HG02840 (cell line): ENCODE data around the gene GYPC.

ENCODE experiments used
- ATAC-seq: cut with Tn5 transposase; IDR thresholded peaks from one replicate; pipeline ENCODE4 v1.9.1; 2021; ENCODE audit warnings: mild to moderate bottlenecking, moderate library complexity, moderate number of reproducible peaks; ENCODE audit not compliant: unreplicated experiment, low FRiP score

The GYPC gene

DNA sequence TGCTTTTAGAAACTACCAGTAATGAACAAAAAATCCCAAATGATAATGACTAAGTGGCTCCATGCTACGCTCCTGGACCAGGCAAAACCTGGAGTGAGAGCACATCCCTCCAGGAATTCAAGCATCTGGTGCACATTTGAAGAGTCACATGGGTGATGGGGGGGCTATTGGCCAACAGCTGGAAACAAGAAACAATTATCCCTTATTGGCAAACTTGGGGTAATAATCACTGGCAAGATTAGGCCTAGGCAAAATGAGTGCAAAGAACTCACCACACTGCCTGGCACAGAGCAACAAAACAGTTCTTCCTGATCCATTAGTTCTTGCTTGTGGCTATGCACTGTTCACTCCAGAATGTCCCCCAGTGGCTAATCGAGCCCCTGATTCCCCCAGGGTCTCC, 66.1 kb downstream of the GYPC start:
- no peak for ATAC-seq

DNA sequence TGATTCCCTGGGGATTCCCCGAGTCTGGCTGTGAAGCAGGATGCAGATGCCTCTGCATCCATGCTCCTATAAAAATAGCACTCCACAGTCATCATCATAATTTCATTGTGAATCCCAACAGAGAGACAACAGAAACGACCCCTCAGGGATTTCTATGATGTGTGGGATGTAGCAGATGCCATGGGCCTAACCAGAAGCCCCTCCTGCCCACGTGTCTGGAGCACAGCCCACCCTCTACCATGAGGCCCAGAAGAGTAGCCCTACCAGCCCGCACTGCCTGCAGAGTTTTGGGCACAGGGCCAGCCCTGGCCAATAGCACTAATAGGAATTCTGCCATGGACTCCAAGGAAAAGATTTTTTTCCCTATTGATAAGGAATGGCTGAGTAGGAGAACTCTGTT, 66.6 kb downstream of the GYPC start:
- no peak for ATAC-seq

DNA sequence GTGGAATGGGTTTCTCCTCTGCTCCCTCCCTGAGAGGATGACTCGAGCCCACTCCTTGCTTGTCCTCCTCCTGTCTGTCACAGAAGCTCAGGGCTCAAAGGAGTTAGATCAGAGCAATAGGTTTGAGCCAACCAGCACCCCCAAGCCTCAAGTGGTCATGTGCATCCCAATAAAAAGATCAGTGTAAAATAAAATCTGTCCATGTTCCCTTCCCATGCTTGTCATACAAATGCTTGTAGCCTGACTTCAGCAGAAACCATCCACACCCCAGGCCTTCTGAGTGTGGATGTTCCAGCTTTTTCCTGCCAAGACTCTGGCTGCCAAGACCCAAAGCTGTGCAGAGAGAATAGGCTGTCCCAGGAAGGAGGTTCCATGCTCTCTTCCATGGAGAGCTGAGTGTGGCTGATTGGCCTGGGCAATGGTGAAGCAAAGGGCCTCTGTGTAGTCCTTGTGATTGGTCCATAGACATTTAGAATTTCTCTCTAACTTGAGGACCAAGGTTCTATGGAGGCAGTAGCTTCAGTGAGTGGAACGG, 67.4 kb downstream of the GYPC start:
- no peak for ATAC-seq

DNA sequence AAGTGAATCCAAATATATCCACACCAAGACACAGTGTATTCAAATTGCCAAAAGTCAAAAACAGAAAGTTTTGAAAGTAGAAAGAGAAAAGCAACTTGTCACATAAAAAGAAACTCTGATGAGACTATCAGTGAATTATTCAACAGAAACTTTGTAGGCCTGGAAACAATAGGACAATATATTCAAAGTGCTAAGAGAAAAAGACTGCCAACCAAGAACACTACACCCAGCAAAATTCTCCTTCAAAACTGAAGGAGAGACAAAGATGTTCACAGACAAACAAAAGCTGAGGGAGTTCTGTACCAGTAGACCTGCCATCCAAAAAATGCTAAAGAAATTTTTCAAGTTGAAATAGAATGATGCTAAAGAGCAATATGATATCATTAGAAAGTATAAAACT, 69.6 kb downstream of the GYPC start:
- no peak for ATAC-seq

DNA sequence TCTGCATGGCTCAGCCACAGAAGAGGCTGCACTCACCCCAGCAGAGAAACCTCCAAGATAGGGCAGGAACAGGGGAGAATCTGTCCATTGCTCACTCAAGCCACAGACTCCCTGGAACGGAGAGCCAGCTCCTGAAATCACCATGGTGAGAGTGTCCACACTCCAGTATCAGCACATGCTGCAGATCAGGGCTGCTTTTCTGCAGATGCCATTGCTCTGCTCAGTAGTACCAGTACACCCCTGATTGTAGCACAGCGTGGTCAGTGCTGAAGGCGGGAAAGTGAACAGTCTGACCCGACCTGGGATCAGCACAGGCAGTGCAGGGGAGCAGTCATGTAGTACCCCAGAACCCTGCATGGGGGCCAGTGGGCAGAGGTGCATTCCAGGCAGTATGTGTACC, 73.9 kb downstream of the GYPC start:
- no peak for ATAC-seq

DNA sequence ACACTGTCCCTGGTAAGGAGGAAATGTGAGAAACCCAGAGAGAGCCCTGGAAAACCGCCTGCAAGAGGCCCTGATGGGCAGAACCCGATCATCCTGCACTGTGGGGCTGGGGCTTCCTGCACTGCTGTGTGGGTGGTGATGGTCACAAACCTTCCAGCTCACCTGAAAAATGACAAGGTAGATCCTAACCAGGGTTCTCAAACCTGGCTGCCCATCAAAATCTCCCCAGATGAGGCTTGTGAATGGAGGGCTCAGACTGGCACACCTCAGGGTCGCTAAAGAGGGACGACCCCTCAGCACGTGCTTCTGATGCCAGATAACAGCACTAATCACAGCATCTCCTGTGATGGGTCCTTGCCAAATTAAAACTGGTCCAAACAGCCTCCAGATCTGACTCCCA, 74.7 kb downstream of the GYPC start:
- ATAC-seq, result no peak

DNA sequence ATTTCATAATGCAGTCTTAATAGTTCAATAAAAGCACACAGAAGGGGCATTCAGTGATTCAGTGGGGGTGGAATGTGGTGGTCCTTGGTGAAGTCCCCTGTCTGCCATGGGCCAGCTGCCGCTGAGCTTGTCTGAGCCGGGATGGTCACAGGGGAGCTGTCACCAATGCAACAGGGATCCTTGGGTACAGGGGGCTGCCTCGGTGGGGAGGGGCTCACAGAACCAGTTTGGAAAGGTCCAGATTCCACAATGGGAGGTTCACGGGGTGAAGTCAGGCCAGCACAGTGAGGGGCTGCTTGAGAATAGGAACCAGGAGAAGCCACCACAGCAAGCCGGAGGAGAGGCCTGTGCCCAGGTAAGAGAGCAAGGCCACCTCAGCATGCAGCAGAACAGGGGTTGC, 75.4 kb downstream of the GYPC start:
- no peak for ATAC-seq

DNA sequence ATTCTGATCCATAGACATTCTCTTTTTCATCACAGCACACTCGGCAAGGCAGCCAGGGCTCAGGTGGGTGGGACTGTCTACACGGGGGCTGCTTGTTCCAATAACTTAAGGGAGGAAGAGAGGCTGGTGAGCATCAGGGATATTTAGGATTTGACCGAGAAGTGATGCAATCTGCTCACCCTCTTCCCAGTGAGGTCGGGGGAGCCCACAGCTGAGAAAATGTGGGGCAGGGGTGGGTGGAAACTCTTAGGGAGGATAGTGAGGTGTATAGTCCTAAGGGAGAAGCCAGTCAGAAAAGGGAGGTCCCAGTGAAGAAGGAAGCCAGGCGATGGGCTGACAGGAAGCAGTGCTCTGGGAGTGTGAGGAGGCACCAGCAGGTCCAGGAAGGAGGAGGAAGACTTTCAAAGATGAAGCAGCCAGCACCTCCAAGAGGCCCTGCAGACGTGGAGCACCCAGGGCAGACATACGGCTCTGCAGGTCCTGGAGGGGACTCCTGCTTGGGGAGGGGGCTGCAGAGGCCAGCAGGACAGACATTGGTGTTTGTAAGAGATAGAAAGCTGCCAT, 76.8 kb downstream of the GYPC start:
- ATAC-seq, result no peak

DNA sequence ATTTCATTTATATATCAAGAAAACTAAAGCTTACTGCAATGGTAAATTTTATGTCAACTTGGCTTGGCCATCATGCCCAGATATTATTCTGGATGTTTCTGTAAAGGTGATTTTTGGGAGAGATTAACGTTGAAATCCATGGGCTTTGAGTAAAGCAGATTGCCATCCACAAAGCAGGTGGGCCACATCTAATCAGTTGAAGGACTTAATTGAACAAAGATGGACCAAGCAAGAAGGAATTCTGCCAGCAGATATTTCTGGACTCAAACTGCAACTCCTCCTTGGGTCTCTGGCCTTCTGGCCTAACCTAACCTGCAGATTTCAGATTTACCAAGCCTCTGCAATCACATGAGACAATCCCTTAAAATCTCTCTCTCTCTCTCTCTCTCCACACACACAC, 77.8 kb downstream of the GYPC start:
- ATAC-seq, result no peak

DNA sequence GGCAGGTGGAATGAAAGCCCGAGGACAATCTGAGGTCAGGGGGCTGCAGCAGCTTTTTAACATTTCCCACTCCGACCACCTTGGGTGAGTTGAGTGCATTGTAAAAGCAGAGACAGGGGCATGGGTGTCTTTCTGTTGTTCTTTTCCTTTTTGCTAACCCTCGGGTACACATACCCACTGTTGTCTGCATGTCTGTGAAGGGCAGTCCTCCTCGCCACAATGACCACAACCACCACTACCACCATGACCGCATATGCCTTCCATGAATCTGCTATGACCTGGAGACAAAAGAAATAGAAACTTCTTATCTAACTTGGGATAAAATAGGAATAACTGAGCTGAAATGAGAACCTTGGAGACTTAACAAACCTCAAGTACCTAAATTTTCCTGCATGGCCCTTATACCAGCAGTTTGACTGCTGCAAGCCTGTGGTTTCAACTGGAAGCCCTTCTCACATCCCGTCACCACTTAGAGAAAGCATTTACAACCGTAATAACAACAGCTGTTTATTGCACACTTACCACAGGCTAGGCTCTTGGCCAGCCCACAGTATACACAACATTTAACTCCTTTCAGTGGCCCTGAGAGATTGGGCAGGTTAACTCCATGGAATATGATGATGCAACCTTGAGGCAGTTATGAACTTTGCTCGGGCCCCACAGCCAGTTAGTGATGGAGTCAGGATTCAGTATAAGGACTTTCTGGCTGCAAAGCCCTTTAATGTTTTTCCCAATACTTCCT, 80.3 kb downstream of the GYPC start:
- no peak for ATAC-seq

DNA sequence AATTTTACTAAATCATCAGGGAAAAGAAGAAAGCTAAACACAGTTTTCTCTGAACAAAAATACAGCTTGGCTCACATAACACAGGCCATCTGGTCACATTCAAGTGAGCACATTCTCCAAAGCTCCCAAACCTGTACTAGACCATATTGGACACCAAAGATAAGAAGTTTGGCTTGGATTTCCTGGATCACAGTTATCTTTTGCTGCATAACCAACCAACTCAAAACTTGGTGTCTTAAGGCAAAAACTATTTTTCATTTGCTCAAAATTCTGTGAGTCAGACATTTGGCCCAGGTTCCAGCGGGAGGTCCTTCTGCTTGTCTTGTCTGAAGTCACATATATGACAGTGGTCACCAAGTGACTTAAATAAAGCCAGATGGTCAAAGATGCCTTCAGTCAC, 83.2 kb downstream of the GYPC start:
- no peak for ATAC-seq

DNA sequence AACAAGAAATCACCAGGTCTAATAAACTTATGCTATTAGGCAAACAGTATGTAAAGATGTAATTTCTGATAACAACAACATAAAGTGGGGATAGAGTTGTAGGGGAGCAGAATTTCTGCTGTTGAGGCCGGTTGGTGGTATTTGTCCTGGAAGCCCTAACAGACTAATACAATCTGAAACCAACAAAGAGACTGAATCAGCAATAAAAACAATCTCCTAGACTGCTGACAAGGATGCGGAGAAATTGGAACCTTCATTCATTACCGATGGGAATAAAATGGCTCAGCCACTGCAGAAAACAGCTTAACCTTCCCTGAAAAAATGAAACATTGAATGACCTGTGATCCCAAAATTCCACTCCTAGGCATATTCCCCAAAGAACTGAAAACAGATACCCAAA, 88.7 kb downstream of the GYPC start:
- no peak for ATAC-seq
